Measurements from ENCODE around the gene CYBB.
"Not testable (repeated sequence)": the region's sequence is repeated elsewhere in the genome, so short reads cannot be mapped to it uniquely, and the experiment has no call there.

The CYBB gene

DNA sequence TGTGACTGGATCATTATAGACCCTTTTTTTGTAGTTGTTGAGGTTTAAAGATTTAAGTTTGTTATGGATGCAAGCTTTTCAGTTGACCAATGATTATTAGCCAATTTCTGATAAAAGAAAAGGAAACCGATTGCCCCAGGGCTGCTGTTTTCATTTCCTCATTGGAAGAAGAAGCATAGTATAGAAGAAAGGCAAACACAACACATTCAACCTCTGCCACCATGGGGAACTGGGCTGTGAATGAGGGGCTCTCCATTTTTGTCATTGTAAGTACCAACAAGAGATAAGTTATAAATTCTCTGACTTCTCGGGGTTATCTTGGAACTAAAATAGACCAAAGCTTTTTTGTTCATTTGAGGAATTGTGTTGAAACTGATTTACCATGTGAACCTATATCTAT, at the start of gene CYBB:
TSS of gene CYBB (plus strand) at position 203 of the 400 bp plus-strand sequence. CDS start at position 222, 19 bp downstream.
- DNase-seq, result no peak

DNA sequence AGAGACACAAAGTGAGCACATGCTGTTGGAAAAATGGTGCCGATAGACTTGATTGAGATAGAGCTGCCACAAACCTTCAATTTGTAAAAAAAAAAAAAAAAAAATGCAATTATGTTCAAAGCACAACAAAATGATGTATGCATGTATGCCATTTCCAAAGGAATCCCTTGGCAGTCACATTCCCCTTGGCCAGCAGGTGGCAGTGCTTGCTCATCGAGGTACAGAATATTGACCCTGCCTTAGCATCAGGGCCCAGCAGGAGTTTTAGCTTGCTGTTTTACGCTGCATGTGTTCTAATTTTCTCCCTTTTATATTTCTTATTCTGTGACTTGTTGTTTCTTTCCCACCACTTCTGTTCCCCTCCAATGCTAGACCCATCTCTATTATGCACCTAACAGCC, 34.5 kb upstream of the CYBB start:
- peak; percentile 57 for DNase-seq

DNA sequence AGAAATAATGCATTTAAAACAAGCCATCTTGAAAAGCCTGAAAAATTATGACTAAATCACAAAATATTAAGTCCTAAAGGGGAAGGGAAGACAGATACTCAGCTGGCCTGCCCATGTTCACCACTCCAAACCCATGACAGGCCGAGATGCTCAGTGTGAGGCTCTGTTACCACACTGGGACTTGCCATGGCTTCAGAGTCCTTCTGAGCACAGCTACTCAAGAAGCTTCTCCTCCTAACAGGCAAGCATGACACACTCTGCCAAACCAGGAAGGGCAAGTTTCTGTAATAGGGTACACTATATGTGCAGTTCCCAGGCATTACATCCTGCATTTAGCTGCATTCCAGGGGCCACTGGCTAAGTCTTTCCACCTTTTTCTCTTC, 34.0 kb upstream of the CYBB start:
- no peak for DNase-seq

DNA sequence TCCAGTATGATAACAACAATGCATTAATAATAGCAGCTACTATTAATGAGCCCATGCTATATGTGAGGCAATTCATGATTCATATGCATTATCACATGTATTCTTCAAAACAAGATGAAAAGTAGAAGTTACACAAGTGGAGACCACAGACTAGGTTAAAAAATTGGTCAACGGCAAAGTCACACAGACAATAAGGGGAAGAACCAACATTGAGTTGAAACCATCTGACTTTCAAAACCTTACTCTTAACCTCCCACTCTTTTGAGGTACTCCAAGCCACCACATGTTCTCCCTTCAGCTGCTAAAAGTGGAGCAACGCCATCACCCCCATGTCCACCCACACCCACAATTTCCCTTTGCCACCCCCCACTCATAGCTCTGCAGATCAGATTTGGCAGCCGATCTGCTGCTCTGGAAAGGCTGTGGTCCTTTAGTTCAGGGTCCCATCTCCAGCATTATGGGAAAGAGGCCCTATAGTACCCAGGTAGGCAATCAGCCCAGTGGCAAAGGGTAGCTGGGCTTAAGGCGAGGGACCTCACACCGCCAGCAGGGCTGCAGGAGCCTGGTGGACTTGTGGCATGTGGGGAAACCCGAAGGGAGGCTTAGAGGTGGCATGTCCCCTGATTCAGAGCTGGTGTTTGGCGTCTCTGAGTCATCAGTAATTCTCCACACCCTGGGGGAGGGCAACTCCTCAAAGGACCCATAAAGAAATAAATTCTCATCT, 33.5 kb upstream of the CYBB start:
- no peak for DNase-seq

DNA sequence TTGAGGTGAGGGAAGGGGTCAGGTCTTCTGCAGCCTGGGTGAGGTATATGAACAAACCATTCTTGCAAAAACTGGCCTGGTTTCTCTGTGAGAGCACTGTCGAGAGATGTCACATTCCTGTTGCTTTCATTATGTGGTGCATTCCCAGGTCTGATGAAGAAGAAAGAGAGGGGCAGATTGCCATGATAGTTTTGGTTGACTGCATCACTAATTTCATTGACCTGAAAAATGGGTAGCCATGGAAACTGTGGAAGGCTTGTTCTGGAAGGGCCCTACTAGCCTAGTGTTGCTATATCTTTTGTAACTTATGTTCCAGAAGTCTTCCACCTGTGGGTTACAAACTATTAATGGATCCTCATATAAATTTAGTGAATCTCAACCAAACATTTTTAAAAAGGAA, 32.9 kb upstream of the CYBB start:
- no peak for DNase-seq

DNA sequence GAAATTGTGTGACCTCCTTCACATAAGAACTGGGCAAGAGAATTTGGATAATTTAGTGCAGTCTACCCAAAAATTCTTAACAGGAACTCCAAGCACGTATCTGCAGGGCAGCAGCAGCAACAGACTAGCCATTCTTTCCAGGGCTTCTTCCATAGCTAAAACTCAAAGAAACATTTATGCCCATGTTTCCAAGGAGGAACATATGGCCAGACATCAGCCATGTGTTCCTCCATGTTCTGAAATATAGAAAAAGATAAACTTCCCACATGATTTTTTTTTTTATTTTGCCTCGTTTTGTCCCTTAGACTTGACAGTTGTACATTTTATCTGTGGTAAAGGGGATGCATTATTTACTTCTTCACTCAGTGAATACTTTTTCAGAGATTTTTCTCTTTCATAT, 27.6 kb upstream of the CYBB start:
- no peak for DNase-seq

DNA sequence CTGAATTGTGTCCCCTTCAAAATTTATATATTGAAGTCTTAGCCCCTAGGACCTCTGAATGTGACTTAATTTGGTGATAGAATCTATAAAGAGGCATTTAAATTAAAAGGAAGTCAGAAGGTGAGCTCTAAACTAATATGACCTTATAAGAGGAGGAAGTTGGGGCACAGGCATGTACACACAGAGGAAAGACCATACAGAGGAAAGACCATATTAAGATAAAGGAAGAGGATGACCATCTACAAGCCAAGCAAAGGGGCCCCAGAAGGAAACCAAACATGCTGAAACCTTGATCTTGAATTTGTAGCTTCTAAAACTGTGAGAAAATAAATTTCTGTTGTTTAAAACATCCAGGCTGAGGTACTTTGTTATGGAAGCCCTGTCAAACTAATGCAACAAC, 26.9 kb upstream of the CYBB start:
- no peak for DNase-seq

DNA sequence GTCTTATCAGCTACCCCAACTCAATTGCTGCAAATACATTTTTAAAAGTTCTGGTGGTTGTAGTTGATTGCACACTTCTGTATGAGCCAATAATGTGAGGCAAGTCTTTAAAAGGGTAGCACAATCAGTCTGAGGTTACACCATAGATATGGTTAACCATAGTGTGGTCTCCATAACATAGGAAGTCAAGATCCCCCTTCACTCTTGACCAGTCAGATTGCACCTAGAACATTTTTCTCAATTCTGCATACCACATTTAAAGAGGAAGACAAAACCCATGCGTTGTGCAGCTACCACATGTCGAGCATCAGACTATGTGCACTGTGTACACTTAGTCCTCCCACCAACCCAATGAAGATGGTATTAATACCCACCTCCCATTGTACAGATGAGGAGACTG, 26.5 kb upstream of the CYBB start:
- DNase-seq, result no peak

DNA sequence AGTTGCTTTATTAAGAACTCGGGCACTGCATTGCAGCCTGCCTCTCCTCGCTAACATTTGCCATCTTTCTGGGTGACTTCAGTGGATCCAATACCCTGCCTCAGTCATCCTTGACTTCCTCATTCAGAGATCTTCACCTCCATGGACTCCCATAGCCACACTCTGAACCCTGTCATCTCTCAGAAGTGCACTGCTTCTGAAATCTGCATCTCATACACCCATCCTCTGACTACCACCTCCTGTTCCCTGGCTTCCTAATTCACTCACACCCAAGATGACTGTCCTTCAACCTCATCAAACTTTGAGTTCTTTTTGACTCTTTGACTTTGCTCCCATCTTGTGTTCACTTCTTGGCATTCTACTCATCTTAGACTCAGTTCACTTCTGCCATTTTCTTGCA, 25.3 kb upstream of the CYBB start:
- no peak for DNase-seq

DNA sequence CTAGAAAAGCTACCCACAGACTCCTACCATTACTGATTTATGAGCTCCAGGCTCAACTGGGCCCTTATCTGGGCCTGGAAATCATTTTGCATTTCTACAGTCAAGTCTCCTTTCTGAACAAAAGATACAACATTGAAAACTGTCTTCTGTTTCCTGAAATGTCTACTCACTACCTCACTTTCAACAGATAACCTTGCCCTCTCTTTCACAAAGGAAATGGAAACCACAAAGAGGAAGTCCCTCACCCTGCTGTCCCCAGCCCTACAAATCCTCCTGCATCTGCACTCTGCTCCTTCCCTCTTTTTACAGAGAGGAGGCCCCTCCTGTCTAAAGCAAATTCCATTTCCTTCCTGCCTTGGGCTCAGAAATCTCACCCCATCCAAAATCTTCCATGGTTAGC, 24.8 kb upstream of the CYBB start:
- DNase-seq, result no peak

DNA sequence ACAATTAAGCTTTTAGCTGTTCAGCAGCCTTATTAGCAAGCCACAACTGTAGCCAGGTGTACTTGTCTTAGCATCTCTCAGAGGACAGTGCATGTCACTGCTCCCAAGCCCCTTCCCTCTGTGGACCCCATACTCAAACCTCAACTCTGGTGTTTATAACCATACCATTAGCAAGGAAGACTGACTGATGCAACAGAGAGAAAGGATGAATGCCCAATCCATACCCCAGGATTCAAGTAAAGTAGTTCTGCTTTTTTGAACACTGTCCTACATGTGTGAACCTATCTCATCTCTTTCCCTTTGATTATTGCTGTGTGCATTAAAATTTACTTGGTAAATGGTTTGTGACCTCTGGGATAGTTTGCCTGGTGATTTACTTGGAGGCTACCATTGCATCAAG, 22.8 kb upstream of the CYBB start:
- DNase-seq, result no peak

DNA sequence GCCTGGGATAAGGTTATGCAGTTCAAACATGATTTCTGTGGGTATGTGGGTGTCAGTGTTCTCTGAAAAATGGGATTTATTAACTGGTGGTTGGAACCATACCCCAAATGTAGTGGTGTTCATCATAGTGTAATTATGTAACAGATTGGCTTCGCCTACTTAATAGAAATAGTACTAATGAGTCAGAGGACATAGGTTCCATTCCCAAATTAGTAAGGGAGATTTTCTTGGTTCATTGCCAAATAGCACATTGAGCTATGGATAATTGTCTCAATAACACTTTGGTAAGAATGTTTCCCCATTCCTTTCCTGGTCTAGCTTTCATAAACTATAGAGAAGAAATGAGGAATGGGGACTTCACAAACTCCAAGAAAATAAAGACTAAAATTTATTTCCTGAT, 20.5 kb upstream of the CYBB start:
- no peak for DNase-seq

DNA sequence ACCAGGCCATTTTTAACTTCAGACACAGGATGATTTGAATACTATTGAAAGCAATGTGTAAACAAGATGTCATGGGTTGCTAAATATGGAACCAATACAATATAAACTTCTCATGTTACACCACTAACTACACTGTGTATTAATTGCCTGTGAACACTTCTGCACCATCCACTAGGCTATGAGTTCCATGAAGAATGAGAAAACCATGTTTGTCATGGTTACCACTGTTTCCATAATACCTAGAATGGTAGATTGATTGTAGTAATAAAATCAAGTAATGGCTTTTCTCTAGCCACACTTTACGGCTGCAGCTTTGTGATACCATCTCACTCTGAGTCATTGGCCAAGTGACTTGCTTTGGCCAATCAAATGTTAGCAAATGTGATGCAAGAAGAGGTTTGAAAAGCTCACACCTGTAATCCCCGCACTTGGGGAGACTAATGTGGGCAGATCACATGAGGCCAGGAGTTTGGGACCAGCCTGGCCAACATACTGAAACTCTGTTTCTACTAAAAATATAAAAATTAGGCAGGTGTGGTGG, 19.9 kb upstream of the CYBB start:
- no peak for DNase-seq

DNA sequence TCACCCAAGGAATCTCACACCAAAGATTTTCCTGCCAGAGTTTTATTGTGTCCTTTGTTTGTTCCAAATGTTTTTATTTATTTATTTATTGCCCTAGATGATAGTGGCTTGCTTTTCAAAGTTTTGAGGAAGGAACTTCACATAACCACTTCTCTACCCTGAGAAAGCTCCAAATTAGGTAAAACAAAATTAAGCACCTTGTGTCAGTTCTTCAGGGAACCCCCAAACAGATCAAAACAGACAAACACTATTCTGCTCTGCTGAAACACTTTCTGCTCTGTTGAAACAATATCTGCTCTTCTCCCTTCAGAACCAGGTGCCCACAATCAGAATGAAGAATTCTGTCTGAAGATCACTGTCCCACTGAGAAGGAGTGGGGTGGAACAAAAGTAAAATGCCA, 16.5 kb upstream of the CYBB start:
- DNase-seq, result no peak

DNA sequence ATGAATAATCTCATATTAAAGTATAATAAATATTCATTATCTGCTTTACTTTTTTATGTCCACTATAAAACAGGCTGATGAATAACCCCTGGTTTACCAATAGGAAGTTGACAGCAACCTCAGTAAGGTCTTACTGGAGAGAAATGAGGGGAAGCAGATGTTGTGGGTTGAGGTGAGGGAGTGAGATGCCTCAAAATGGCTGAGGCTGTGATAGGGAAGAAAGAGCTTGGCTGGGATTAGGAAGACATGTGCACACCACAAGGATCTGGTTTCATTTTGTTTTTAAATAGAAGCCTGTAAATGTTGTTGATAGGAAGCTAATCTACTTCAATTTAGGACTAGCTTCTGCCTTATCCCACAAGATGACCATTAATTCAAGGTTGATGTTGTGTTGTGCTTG, 14.4 kb upstream of the CYBB start:
- no peak for DNase-seq

DNA sequence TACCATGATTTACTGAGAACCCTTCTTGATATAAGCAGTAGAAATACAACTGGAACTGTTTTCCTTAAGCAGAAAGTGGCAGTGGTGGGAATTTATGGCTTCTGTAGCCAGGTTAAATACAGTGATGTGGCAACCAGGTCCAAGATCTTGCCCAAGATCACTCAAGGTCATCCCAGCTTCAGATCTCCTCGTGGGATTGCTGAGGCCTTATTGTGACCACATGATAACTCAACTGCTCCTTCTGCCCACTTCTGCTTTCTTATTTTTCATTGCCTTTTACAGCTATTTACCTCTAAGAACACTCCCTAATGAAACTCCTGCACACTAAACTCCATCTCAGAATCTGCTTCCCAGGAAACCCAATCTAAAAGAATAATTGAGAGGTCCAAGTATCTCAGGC, 12.4 kb upstream of the CYBB start:
- DNase-seq, result no peak

DNA sequence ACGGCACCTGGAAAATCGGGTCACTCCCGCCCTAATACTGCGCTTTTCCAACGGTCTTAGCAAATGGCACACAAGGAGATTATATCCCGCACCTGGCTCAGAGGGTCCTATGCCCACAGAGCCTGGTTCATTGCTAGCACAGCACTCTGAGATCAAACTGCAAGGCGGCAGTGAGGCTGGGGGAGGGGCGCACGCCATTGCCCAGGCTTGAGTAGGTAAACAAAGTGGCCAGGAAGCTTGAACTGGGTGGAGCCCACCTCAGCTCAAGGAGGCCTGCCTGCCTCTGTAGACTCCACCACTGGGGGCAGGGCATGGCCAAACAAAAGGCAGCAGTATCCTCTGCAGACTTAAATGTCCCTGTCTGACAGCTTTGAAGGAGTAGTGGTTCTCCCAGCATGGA, 11.0 kb upstream of the CYBB start:
- not testable (repeated sequence) for DNase-seq

DNA sequence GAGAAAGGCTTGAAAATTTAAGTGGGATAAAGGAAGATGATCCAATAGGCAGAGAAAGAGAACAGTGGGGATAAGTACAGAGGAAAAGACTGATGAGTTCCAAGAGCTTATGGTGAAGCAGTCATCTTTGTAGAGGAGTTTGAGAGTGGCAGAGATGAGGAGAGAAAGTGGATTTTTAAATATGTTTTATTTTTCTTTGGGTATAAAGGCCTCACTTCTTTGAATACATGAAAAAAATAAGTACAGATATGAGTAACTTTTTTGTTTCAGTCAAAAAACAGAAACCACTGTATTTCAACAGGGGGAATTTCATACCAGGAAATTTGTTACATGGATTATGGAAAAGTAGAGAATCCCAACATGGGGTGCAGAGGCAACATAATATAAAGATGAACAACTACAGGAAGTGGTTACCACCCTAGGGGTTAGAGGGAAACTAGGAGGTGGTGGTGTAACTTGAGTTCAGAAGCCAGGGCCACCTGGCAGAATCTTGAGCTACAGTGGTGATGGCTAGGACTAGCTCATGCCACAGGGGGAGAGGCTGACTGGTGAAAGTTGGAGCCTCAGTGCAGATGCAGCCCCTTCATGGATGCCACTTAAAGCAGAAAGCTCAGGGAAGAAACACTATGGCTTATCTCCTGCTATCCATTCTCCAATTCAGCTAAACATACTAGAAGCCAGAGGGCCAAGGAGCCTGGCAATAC, 3.4 kb upstream of the CYBB start:
- DNase-seq, result no peak

DNA sequence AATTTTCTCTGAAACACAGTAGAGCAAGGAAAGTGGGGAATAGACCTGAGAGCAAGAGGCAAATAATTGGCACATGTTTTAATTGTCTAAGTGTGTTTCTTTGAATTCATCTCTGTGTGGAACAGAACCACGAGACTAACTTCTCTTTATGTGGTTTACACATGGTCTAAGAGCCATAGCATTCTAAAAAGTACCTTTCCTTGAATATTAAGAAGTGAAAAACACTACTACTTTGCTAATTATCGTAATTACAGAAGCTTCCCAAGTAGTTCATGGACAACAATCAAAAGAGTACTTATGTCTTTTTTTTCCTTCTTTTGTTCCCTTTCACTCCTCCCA, 2.9 kb upstream of the CYBB start:
- no peak for DNase-seq

DNA sequence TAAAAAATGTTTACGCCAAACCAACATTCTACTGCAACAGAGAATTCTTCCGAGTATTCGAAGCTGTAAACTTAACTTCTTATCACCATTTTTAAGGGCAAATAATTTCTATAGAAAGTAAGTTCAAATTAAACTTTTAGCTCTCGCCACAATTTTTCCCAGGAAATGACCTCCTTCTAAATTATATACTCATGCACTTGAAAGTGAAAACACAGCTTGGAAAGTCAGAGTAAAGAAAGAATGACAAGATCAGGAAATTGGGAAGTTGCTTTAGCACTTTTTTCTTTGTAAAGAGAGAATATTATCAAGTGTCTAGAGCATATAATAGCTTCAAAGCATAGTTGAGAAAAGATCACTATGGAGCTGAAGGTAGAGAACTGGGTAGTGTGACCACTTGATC, 1.2 kb downstream of the CYBB start:
- no peak for DNase-seq

DNA sequence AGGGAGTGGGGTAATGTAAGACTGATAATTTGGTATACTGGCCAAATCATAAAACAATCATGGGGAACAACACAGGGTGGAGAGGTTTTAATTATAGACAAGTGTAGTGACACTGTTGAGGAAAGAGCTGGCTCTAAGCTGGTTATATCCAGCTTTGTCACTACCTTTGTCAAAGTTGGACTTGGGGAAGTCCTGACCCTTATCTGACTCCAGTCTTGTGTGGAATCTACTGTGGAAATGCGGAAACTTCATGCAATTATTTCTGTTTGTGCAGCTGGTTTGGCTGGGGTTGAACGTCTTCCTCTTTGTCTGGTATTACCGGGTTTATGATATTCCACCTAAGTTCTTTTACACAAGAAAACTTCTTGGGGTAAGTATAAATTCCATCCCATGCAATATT, 2.0 kb downstream of the CYBB start:
- no peak for DNase-seq

DNA sequence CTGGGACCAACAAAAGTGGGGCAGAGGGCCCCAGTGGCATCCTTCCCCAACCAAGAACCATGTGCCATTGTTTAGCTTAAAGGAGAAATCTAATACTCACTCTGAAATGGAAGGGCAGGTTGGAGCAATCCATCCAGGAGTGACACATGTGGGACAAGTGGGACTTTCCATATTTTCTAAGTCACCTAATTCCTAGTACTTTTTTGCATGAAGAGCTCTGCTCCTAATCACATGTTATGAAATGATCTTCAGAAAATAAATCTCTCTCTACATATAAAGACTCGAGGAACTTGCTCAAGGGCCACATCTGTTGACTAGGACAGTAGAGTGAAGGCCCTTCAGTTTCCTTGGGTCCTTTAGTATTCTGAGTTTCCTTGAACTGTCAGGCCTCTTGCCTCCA, 2.5 kb downstream of the CYBB start:
- no peak for DNase-seq

DNA sequence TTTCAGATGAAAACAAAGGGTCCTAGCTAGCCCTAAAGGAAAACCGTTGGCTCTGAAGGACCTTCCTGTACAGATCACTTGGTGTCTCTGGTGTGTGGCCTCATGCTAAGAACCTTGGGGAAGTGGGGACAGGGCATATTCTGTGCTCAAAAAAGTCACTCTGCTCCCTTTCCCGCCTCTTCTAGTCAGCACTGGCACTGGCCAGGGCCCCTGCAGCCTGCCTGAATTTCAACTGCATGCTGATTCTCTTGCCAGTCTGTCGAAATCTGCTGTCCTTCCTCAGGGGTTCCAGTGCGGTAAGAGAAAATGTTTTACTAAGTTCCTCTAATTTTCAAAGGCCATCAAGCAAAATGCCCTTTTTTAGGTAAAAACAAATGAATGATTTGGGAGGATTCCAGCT, 3.4 kb downstream of the CYBB start:
- DNase-seq, result no peak

DNA sequence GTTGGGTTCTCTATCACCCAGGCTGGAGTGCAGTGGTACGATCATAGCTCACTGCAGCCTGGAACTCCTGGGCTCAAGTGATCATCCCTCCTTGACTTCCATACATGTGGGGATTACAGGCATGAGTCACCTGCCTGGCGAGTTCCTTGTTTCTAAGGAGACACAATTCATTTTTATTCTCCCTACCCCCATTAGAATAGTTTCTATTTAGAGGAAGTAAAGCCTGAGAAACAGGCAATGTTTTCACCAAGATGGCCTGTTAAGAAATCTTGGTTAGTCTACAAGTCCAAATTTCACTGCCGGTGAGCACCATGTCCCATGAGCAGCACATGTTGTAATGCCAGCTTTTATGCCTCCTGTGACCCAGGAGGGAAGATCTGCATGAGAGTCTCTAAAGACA, 5.7 kb downstream of the CYBB start:
- DNase-seq, result no peak

Measured in left hindlimb (tissue), 1 donor.